IMR-90 (cell line): ENCODE results near the gene ZNF195. TPM values are rescaled to one million over a fixed set of nuclear protein-coding genes. Genes with fewer than 3 reads are reported as not detected.
"Not testable (repeated sequence)": the region's sequence is repeated elsewhere in the genome, so short reads cannot be mapped to it uniquely, and the experiment has no call there.

Experiments used
- ATAC-seq: fragments of 200-7000 bp; cut with Tn5 transposase; 2 replicates; pipeline ENCODE4 v1.9.1; 2020; ENCODE audit warnings: low read depth, mild to moderate bottlenecking, moderate library complexity
- BruUV-seq: library from RNA; stranded (reverse); fragments of 400-500 nt; replicated peaks from 2 replicates; lab custom pipeline; 2021; lab: Mats Ljungman, UMichigan
- CTCF ChIA-PET: fragments of 300-600 bp; formaldehyde crosslinking; extraction: SDS; loops from one replicate; lab custom pipeline; 2021; ENCODE audit warnings: antibody characterized with exemption; lab: Yijun Ruan, JAX
- POLR2A ChIA-PET: fragments of 300-600 bp; sonication (Branson Sonifier 250); formaldehyde crosslinking; loops from one replicate; lab custom pipeline; 2022; ENCODE audit warnings: antibody characterized with exemption; ENCODE audit not compliant: unreplicated experiment; lab: Charles Lee
- DNase-seq: peaks from one replicate; pipeline ENCODE4 v3.0.0; 2013
- H2AFZ ChIP-seq: replicated peaks from 2 replicates; pipeline ENCODE3; 2013; ENCODE audit warnings: low read length, mild to moderate bottlenecking; ENCODE audit not compliant: poor library complexity
- H2AK5ac ChIP-seq: 2 replicates; pipeline ENCODE4 v1.6.1; 2013; ENCODE audit warnings: low read depth, low read length, inconsistent platforms
- H2AK9ac ChIP-seq: replicated peaks from 2 replicates; pipeline ENCODE3; 2013; ENCODE audit warnings: mild to moderate bottlenecking, low read depth, low read length, moderate library complexity; ENCODE audit not compliant: poor library complexity
- H2BK120ac ChIP-seq: 2 replicates; pipeline ENCODE4 v1.6.1; 2013; ENCODE audit warnings: low read depth, low read length, inconsistent platforms
- H2BK15ac ChIP-seq: 3 replicates; pipeline ENCODE4 v1.6.1; 2013; ENCODE audit warnings: low read depth, low read length, inconsistent platforms
- H2BK20ac ChIP-seq: 2 replicates; pipeline ENCODE4 v1.6.1; 2013; ENCODE audit warnings: low read depth, mild to moderate bottlenecking, inconsistent platforms, low read length, moderate library complexity
- H2BK5ac ChIP-seq: 2 replicates; pipeline ENCODE4 v1.6.1; 2013; ENCODE audit warnings: mild to moderate bottlenecking, low read depth, low read length, inconsistent platforms; ENCODE audit not compliant: poor library complexity, severe bottlenecking
- H3K14ac ChIP-seq: replicated peaks from 2 replicates; pipeline ENCODE4 v1.6.1; 2013; ENCODE audit warnings: low read depth, low read length, inconsistent platforms
- H3K18ac ChIP-seq: 2 replicates; pipeline ENCODE4 v1.6.1; 2013; ENCODE audit warnings: low read depth, low read length, control low read depth
- H3K23ac ChIP-seq: 2 replicates; pipeline ENCODE4 v1.6.1; 2013; ENCODE audit warnings: low read depth, low read length, inconsistent platforms
- H3K27ac ChIP-seq: 2 replicates; pipeline ENCODE4 v1.5.1; 2013; ENCODE audit warnings: mild to moderate bottlenecking, control low read depth, low read length; ENCODE audit not compliant: insufficient read depth
- H3K27me3 ChIP-seq: 2 replicates; pipeline ENCODE4 v1.6.1; 2013; ENCODE audit warnings: low read length; ENCODE audit not compliant: control insufficient read depth, insufficient read depth
- H3K36me3 ChIP-seq: 2 replicates; pipeline ENCODE4 v1.6.1; 2013; ENCODE audit warnings: low read length, mixed read lengths; ENCODE audit not compliant: control insufficient read depth, insufficient read depth
- H3K4ac ChIP-seq: 2 replicates; pipeline ENCODE4 v1.6.1; 2013; ENCODE audit warnings: low read depth, low read length, inconsistent platforms
- H3K4me1 ChIP-seq: 2 replicates; pipeline ENCODE4 v1.6.1; 2013; ENCODE audit warnings: low read length, mixed read lengths; ENCODE audit not compliant: control insufficient read depth, insufficient read depth
- H3K4me2 ChIP-seq: 2 replicates; pipeline ENCODE4 v1.6.1; 2013; ENCODE audit warnings: low read depth, mild to moderate bottlenecking, control low read depth, low read length, moderate library complexity
- H3K4me3 ChIP-seq: 2 replicates; pipeline ENCODE4 v1.5.1; 2013; ENCODE audit warnings: low read depth, mild to moderate bottlenecking, control low read depth, low read length, moderate library complexity; ENCODE audit not compliant: insufficient read depth
- H3K56ac ChIP-seq: 2 replicates; pipeline ENCODE4 v1.6.1; 2013; ENCODE audit warnings: low read length, inconsistent platforms; ENCODE audit not compliant: insufficient read depth; ENCODE audit errors: extremely low read depth
- H3K79me1 ChIP-seq, 2 experiments: 2 replicates each; pipeline ENCODE4 v1.6.1; 2013; ENCODE audit warnings: low read length in 2 of 2, inconsistent platforms in 1 of 2, low read depth in 1 of 2
- H3K9ac ChIP-seq: 2 replicates; pipeline ENCODE4 v1.6.1; 2013; ENCODE audit warnings: low read depth, low read length, control low read depth
- H3K9me1 ChIP-seq: 2 replicates; pipeline ENCODE4 v1.6.1; 2013; ENCODE audit warnings: low read length, inconsistent platforms; ENCODE audit not compliant: insufficient read depth
- H3K9me3 ChIP-seq: 2 replicates; pipeline ENCODE4 v1.6.1; 2013; ENCODE audit warnings: low read length; ENCODE audit not compliant: control insufficient read depth, insufficient read depth
- H4K20me1 ChIP-seq: 2 replicates; pipeline ENCODE4 v1.6.1; 2013; ENCODE audit warnings: low read length, inconsistent platforms; ENCODE audit not compliant: insufficient read depth
- H4K5ac ChIP-seq: 2 replicates; pipeline ENCODE4 v1.6.1; 2013; ENCODE audit warnings: mild to moderate bottlenecking, low read depth, low read length, control low read depth
- H4K8ac ChIP-seq, 2 experiments: 2 replicates each; pipeline ENCODE4 v1.6.1; 2013; ENCODE audit warnings: low read depth in 2 of 2, low read length in 2 of 2, control low read depth in 1 of 2, inconsistent platforms in 1 of 2
- H4K91ac ChIP-seq: 2 replicates; pipeline ENCODE4 v1.6.1; 2013; ENCODE audit warnings: low read depth, low read length, inconsistent platforms; ENCODE audit not compliant: insufficient read depth
- WGBS, 2 experiments: methylation state at CpG; one replicate each; pipeline versions ENCODE4 v1.1.5 to v1.1.7; 2013; ENCODE audit warnings: missing lambda C conversion rate in 2 of 2; ENCODE audit not compliant: insufficient read length in 1 of 2; ENCODE audit errors: extremely low coverage in 2 of 2; 5-methylcytosine and 5-hydroxymethylcytosine counted together
- dilution Hi-C: fragments of 300-500 bp; cut with HindIII; formaldehyde crosslinking; loops from one replicate; pipeline ENCODE4 v1.14.3; 2018; ENCODE audit warnings: low sequenced_read_pairs; ENCODE audit not compliant: unreplicated experiment
- in situ Hi-C: fragments of 300-500 bp; cut with MboI; formaldehyde crosslinking; loops from 3 replicates; pipeline ENCODE4 v1.14.3; 2019; ENCODE audit warnings: low sequenced_read_pairs, inconsistent platforms, mixed read lengths
- intact Hi-C: fragments of 100-400 bp; cut with micrococcal nuclease; formaldehyde crosslinking; loops from 2 replicates; pipeline ENCODE4 v1.10.0; 2022
- polyA plus RNA-seq, 3 experiments: library from polyadenylated mRNA; depleted of rRNA; stranded (reverse); fragments of >200 nt; gene quantifications; 2 replicates each; pipeline ENCODE4 v1.2.3, GENCODE V29; 2012; ENCODE audit warnings: low replicate concordance in 1 of 3
- total RNA-seq: library from RNA; depleted of rRNA; stranded (reverse); fragments of >200 nt; gene quantifications from 2 replicates; pipeline ENCODE4 v1.2.3, GENCODE V29; 2012

The ZNF195 gene
- total and polyA plus RNA-seq, 2 of the 4 experiments (the other 2 are of a cell fraction): 10.2 to 24.4 TPM

DNA sequence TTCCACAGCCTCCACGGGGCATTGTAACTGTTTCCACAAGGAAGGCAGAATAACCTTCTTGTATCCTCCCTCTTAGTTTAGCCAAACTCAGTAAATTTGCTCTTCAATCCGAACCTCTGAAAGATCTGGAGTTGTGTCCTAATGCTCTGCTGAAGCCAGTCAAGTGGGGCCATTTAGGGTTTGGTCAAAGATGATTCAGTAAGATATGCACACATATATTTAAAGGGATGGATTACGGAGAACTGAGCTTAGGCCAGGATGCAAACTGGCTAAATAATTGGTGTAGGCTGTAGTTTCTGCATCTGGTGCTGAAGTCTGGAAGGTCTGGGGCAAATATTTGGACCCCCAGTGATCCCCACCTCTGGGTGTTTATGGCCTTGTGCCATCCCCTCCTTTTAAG, 47.9 kb downstream of the ZNF195 start:
- H2BK20ac ChIP-seq, H2AK5ac ChIP-seq, H3K18ac ChIP-seq, intact Hi-C loops, H4K91ac ChIP-seq, DNase-seq, H3K56ac ChIP-seq, BruUV-seq, H2BK120ac ChIP-seq, H3K9me1 ChIP-seq, H3K36me3 ChIP-seq, in situ Hi-C loops, CTCF ChIA-PET, H3K14ac ChIP-seq, H3K4me2 ChIP-seq, H3K23ac ChIP-seq, H3K4me1 ChIP-seq, H2BK15ac ChIP-seq, H4K5ac ChIP-seq, ATAC-seq, H3K9me3 ChIP-seq, H4K8ac ChIP-seq, dilution Hi-C loops, H3K79me1 ChIP-seq, H3K4me3 ChIP-seq, H3K9ac ChIP-seq, H2BK5ac ChIP-seq, H3K27me3 ChIP-seq, H3K4ac ChIP-seq, H3K27ac ChIP-seq, H4K20me1 ChIP-seq, H2AFZ ChIP-seq, H2AK9ac ChIP-seq, POLR2A ChIA-PET: not testable (repeated sequence)
- no CpG with 5 or more reads among the region's 3 CpGs for WGBS, 2 experiments

DNA sequence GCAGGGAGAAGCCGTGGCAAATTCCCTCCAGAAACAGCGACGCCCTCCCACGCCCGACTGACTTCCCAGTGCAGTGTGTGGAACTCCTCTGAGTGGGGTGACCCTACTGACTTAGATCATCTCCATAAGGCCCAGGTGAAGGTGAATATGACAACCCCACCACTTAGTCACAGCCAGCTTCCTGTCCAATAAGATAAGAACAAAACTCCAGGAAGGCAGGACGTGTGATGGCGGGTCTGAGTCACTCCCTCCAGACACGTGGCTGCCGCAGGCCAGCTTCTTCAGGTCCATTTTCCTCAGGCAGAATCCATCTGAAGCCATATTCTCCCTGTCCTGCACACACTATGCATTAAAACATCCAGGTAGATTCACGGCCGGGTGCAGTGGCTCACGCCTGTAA, 48.9 kb downstream of the ZNF195 start:
- in situ Hi-C loops, H3K4me3 ChIP-seq, H3K14ac ChIP-seq, H2AK9ac ChIP-seq, H4K91ac ChIP-seq, H3K4me2 ChIP-seq, ATAC-seq, H3K4me1 ChIP-seq, H2AFZ ChIP-seq, H3K79me1 ChIP-seq, H3K9me1 ChIP-seq, BruUV-seq, H3K23ac ChIP-seq, H3K4ac ChIP-seq, dilution Hi-C loops, H2BK5ac ChIP-seq, H2AK5ac ChIP-seq, H4K8ac ChIP-seq, H3K9ac ChIP-seq, H3K27me3 ChIP-seq, H4K5ac ChIP-seq, POLR2A ChIA-PET, H4K20me1 ChIP-seq, H3K9me3 ChIP-seq, H3K27ac ChIP-seq, H2BK20ac ChIP-seq, DNase-seq, H3K36me3 ChIP-seq, H2BK15ac ChIP-seq, H3K56ac ChIP-seq, intact Hi-C loops, H3K18ac ChIP-seq, H2BK120ac ChIP-seq, CTCF ChIA-PET: not testable (repeated sequence)
- WGBS, 2 experiments: no CpG with 5 or more reads among the region's 12 CpGs
